Measurements from ENCODE around the gene CASKIN1. TPM values are rescaled to one million over a fixed set of nuclear protein-coding genes. Genes with fewer than 3 reads are reported as not detected.

Gene CASKIN1
- total RNA-seq, 2 experiments from 2014 or later = 0.05 to 0.63 TPM

- ChIA-PET CTCF (no interaction called here), POLR2A (no interaction called here)
- Mint-ChIP-seq H3K4me3 (no peak overlapping the region), H3K27ac (no peak overlapping the region), H3K9me3 (ENCODE audit: insufficient read depth) (no peaks in the 10 kb centered on the region), H3K4me1 (ENCODE audit: low read depth) (no peaks in the 10 kb centered on the region), H3K27me3 (ENCODE audit: low read depth) (no peaks in the 10 kb centered on the region), H3K36me3 (ENCODE audit: low read depth) (peaks cover 18% of the 10 kb centered on the region)
- ATAC-seq = no peak
- no peak for DNase-seq
These were observed 21.0 kb downstream of the CASKIN1 start for GRCh38 chr16:2175454-2175853.

- POLR2A ChIA-PET = no interaction called here
- H3K4me1 Mint-ChIP-seq (ENCODE audit: low read depth) = no peaks in the 10 kb centered on the region
- DNase-seq = no peak
- no peak overlapping the region for H3K27ac Mint-ChIP-seq
- H3K36me3 Mint-ChIP-seq (ENCODE audit: low read depth) = peaks cover 18% of the 10 kb centered on the region
- ATAC-seq = no peak
- H3K27me3 Mint-ChIP-seq (ENCODE audit: low read depth) = no peaks in the 10 kb centered on the region
- H3K4me3 Mint-ChIP-seq = no peak overlapping the region
- H3K9me3 Mint-ChIP-seq (ENCODE audit: insufficient read depth) = no peaks in the 10 kb centered on the region
- CTCF ChIA-PET = no interaction called here
These were observed 21.8 kb downstream of the CASKIN1 start for GRCh38 chr16:2174396-2175131.

DNA sequence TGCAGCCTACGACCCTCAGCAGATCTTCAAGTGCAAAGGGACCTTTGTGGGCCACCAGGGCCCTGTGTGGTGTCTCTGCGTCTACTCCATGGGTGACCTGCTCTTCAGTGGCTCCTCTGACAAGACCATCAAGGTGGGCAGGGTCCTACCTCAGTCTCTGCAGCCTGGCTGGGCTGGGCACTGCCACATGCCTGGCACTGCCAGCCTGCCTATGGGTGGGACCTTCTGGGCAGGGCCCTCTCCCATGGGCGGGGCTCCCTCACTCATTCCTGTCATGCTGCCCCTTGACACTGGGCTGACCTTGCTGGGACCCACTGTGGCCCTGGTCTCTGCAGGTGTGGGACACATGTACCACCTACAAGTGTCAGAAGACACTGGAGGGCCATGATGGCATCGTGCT is 22.5 kb downstream of the CASKIN1 start:
- H3K9me3 Mint-ChIP-seq (ENCODE audit: insufficient read depth) = no peaks in the 10 kb centered on the region
- H3K27ac Mint-ChIP-seq = no peak overlapping the region
- no peaks in the 10 kb centered on the region for H3K27me3 Mint-ChIP-seq (ENCODE audit: low read depth)
- DNase-seq (no peak), ATAC-seq (no peak)
- POLR2A ChIA-PET = no interaction called here
- H3K4me3 Mint-ChIP-seq = no peak overlapping the region
- CTCF ChIA-PET = no interaction called here
- peaks cover 18% of the 10 kb centered on the region for H3K36me3 Mint-ChIP-seq (ENCODE audit: low read depth)
- no peaks in the 10 kb centered on the region for H3K4me1 Mint-ChIP-seq (ENCODE audit: low read depth)

DNA sequence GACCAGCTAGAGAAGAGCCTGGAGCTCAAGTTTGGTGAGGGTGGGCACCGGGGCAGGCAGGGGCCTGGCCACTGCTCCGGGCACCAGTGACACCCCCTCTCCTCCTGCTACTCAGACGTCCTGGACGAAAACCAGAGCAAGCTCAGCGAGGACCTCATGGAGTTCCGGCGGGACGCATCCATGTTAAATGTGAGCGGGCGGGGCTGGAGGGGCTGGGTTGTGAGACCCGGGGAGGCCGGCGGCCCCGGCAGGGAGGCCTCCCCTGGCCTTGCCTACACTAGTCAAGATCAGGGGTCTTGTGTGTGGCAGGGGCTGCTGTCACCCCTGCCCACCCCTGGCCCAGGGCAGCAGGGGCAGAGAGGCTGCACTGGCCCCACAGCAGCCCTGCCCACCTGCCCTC is 23.0 kb downstream of the CASKIN1 start:
- DNase-seq (no peak), ATAC-seq (no peak)
- H3K4me1 Mint-ChIP-seq (ENCODE audit: low read depth) = no peaks in the 10 kb centered on the region
- ChIA-PET CTCF (no interaction called here), POLR2A (no interaction called here)
- H3K36me3 Mint-ChIP-seq (ENCODE audit: low read depth) = peaks cover 18% of the 10 kb centered on the region
- no peaks in the 10 kb centered on the region for H3K27me3 Mint-ChIP-seq (ENCODE audit: low read depth)
- no peak overlapping the region for H3K4me3 Mint-ChIP-seq
- H3K27ac Mint-ChIP-seq = no peak overlapping the region
- no peaks in the 10 kb centered on the region for H3K9me3 Mint-ChIP-seq (ENCODE audit: insufficient read depth)

- ChIA-PET POLR2A (no interaction called here), CTCF (no interaction called here)
- Mint-ChIP-seq H3K4me1 (ENCODE audit: low read depth) (no peaks in the 10 kb centered on the region), H3K27ac (no peak overlapping the region), H3K4me3 (no peak overlapping the region), H3K9me3 (ENCODE audit: insufficient read depth) (no peaks in the 10 kb centered on the region), H3K36me3 (ENCODE audit: low read depth) (peaks cover 18% of the 10 kb centered on the region), H3K27me3 (ENCODE audit: low read depth) (no peaks in the 10 kb centered on the region)
- DNase-seq (no peak), ATAC-seq (no peak)
These were observed 23.6 kb downstream of the CASKIN1 start for GRCh38 chr16:2172688-2173335.

GRCh38 chr16:2171601-2172178 is 24.7 kb downstream of the CASKIN1 start:
- CTCF ChIA-PET = no interaction called here
- ATAC-seq (no peak), DNase-seq (no peak)
- POLR2A ChIA-PET = no interaction called here
- no peaks in the 10 kb centered on the region for H3K4me1 Mint-ChIP-seq (ENCODE audit: low read depth)
- H3K27ac Mint-ChIP-seq = no peak overlapping the region
- H3K27me3 Mint-ChIP-seq (ENCODE audit: low read depth) = no peaks in the 10 kb centered on the region
- H3K9me3 Mint-ChIP-seq (ENCODE audit: insufficient read depth) = no peaks in the 10 kb centered on the region
- H3K4me3 Mint-ChIP-seq = no peak overlapping the region
- peaks cover 15% of the 10 kb centered on the region for H3K36me3 Mint-ChIP-seq (ENCODE audit: low read depth)

DNA sequence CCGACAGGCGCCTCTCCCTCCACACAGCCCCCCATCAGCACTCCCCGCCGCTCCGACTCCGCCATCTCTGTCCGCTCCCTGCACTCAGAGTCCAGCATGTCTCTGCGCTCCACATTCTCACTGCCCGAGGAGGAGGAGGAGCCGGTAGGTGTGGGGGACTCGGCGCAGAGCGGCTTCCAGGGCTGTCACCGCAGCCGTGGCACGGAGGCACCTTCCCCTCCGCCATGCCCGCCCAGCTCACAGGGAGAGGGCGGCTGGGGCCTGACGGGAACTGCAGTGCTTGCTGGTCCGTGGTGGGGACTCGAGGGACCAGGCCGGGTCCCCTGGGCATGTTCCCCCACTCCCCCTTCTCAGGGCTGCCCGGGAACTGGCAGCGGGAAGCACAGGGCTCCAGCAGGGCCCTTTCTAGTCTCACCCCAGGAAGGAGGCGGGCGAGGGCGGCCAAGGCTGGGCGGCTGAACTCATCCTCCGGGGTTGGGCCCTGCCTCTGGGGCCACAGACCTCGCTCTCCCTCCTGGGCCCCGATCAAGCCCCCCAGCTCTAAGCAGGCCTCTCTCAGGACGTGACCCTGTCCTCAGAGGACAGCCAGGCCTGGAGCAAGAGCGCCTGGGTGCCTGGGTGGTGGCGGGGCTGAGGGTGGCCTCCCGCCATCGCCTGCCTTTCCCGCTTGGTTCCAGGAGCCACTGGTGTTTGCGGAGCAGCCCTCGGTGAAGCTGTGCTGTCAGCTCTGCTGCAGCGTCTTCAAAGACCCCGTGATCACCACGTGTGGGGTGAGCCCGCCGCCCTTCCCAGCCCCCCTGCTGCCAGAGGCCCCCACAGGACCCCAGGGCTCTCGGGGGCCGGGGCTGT is 25.6 kb downstream of the CASKIN1 start:
- Mint-ChIP-seq H3K27ac (no peak overlapping the region), H3K4me1 (ENCODE audit: low read depth) (no peaks in the 10 kb centered on the region), H3K36me3 (ENCODE audit: low read depth) (peaks cover 15% of the 10 kb centered on the region), H3K9me3 (ENCODE audit: insufficient read depth) (no peaks in the 10 kb centered on the region), H3K27me3 (ENCODE audit: low read depth) (no peaks in the 10 kb centered on the region), H3K4me3 (no peak overlapping the region)
- no peak for DNase-seq
- CTCF ChIA-PET = no interaction called here
- no peak for ATAC-seq
- POLR2A ChIA-PET = no interaction called here

DNA sequence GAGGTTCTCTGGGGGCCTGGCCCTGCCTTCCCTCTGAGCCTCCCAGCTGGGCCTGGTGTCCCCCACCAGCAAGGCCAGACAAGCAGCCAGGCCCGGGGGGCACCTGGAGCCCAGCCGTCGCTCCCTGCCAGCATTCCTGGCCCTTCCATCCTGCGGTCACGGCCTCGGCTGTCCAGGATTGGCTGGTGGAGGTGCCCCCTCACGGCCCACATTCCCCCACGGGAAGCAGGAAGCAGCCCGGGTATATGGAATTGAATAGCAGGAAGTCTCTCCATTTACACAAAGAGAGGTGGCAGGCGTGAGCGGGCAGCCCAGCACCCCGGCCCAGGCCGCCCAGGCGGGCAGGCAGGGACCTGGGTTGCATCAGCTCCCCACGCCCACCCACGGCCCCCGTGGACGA is 26.3 kb downstream of the CASKIN1 start:
- Mint-ChIP-seq H3K27ac (no peak overlapping the region), H3K36me3 (ENCODE audit: low read depth) (peaks cover 17% of the 10 kb centered on the region), H3K9me3 (ENCODE audit: insufficient read depth) (no peaks in the 10 kb centered on the region), H3K4me3 (no peak overlapping the region), H3K4me1 (ENCODE audit: low read depth) (no peaks in the 10 kb centered on the region), H3K27me3 (ENCODE audit: low read depth) (no peaks in the 10 kb centered on the region)
- ATAC-seq (no peak), DNase-seq (no peak)
- CTCF ChIA-PET = no interaction called here
- POLR2A ChIA-PET = no interaction called here

GRCh38 chr16:2167068-2167638 is 29.3 kb downstream of the CASKIN1 start:
- no peak overlapping the region for H3K4me3 Mint-ChIP-seq
- ATAC-seq (no peak), DNase-seq (no peak)
- ChIA-PET CTCF (no interaction called here), POLR2A (no interaction called here)
- no peaks in the 10 kb centered on the region for H3K27me3 Mint-ChIP-seq (ENCODE audit: low read depth)
- H3K27ac Mint-ChIP-seq = no peak overlapping the region
- no peaks in the 10 kb centered on the region for H3K4me1 Mint-ChIP-seq (ENCODE audit: low read depth)
- H3K36me3 Mint-ChIP-seq (ENCODE audit: low read depth) = peaks cover 13% of the 10 kb centered on the region
- H3K9me3 Mint-ChIP-seq (ENCODE audit: insufficient read depth) = no peaks in the 10 kb centered on the region

GRCh38 chr16:2166263-2167067 is 29.9 kb downstream of the CASKIN1 start:
- H3K4me1 Mint-ChIP-seq (ENCODE audit: low read depth) = no peaks in the 10 kb centered on the region
- CTCF ChIA-PET = no interaction called here

GRCh38 chr16:2165861-2166260 is 30.5 kb downstream of the CASKIN1 start:
- no peaks in the 10 kb centered on the region for H3K27me3 Mint-ChIP-seq (ENCODE audit: low read depth)
- H3K9me3 Mint-ChIP-seq (ENCODE audit: insufficient read depth) = no peaks in the 10 kb centered on the region
- DNase-seq (no peak), ATAC-seq (no peak)
- ChIA-PET CTCF (no interaction called here), POLR2A (no interaction called here)
- H3K27ac Mint-ChIP-seq = peak overlapping the region; percentile 64
- no peaks in the 10 kb centered on the region for H3K4me1 Mint-ChIP-seq (ENCODE audit: low read depth)
- H3K36me3 Mint-ChIP-seq (ENCODE audit: low read depth) = peaks cover 13% of the 10 kb centered on the region
- no peak overlapping the region for H3K4me3 Mint-ChIP-seq

More at GRCh38 chr16:2166263-2167067, 29.9 kb downstream of the CASKIN1 start:
- Mint-ChIP-seq H3K9me3 (ENCODE audit: insufficient read depth) (no peaks in the 10 kb centered on the region), H3K36me3 (ENCODE audit: low read depth) (peaks cover 13% of the 10 kb centered on the region), H3K4me3 (no peak overlapping the region), H3K27ac (peak overlapping the region; percentile 64), H3K27me3 (ENCODE audit: low read depth) (no peaks in the 10 kb centered on the region)
- DNase-seq = no peak
- POLR2A ChIA-PET = no interaction called here
- no peak for ATAC-seq

Measured in activated CD8-positive, alpha-beta T cell treated with anti-CD3 and anti-CD28 coated beads, Interleukin-2, amount 10 ng/mL, durations not matched to agents 7 days and 5 days (primary cell).